Occipital lobe (tissue), 3 donors: ENCODE results near the gene PRRT2. TPM values are rescaled to one million over a fixed set of nuclear protein-coding genes. Genes with fewer than 3 reads are reported as not detected.

Experiments
- DNase-seq: peaks from one replicate; lab custom pipeline; 2025; lab: John Stamatoyannopoulos, UW
- small RNA-seq: library from RNA; depleted of rRNA; stranded (forward); fragments of <200 nt; gene quantifications from one replicate; pipeline ENCODE3, GENCODE V24; 2014
- total RNA-seq: library from RNA; depleted of rRNA; stranded (reverse); fragments of >200 nt; gene quantifications from one replicate; pipeline ENCODE4 v1.2.3, GENCODE V29; 2014

Gene PRRT2
- total RNA-seq, 1 donor from 2014 or later: 20.6 TPM

- no peak for DNase-seq
Observed at GRCh38 chr16:29860218-29860617, 48.2 kb downstream of the PRRT2 start.

- no peak for DNase-seq
Observed at GRCh38 chr16:29862383-29862883, 50.4 kb downstream of the PRRT2 start.

- peak; percentile 92 for DNase-seq
Observed at GRCh38 chr16:29862884-29863668, 51.1 kb downstream of the PRRT2 start, which contains the start of gene CDIPT. Gene CDIPT (minus strand): TSS chr16:29863226. CDS start chr16:29862857, 369 bp downstream.

DNA sequence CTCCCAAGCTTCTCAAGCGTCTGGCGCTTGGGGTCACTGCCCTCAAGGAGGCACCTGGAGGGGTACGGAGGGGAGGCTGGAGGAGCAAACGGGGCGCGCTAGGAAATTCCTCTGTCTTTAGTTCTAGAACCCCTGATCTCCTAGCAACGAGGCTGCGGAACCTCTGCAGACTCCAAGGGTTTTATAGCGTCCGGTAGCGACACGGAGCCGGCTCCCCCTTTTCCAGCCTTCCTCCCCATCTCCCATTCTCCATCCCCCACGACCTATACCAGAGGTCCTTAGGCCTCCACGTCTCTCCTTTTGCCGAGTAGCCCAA, 51.6 kb downstream of the PRRT2 start:
- no peak for DNase-seq

DNA sequence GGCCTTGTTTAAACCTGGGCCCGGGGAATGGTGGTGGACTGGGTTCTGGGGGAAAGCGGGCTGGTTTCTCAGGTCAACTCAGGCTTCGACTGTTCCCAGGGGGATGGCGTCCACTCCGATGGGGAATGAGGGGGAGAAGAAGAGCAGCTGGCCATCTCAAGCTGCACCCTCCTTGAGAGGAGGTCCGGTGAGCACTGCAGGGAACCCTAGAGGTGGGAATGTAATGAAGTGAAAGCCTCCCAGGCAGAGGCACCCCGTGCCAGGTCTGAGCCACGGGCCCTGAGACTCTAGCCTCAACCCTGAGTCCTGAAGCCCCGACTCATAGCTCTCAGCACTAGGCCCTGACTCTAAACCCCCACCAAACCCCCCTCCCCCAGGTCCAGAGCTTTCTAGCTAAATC, 52.2 kb downstream of the PRRT2 start:
- DNase-seq: no peak

Small RNA genes within 50 kb of the gene (small RNA-seq; reads per million reads assigned to genes)
- not detected for gene AC009133.6
- not detected for gene AC120114.4

Other genes starting within 250 kb of the PRRT2 start
- 0.16 TPM for gene SPN, start 148.9 kb upstream of the PRRT2 start, total RNA-seq
- 4.4 TPM for gene QPRT, start 133.0 kb upstream of the PRRT2 start, total RNA-seq
- gene C16orf54, start 66.2 kb upstream of the PRRT2 start, total RNA-seq: 0.31 TPM
- gene ZG16, start 33.9 kb upstream of the PRRT2 start, total RNA-seq: not detected
- 35.7 TPM for gene KIF22, start 21.4 kb upstream of the PRRT2 start, total RNA-seq
- 271 TPM for gene MAZ, start 5.7 kb upstream of the PRRT2 start, total RNA-seq
- gene PAGR1, start 4.0 kb downstream of the PRRT2 start, total RNA-seq: 10.8 TPM
- gene MVP, start 8.3 kb downstream of the PRRT2 start, total RNA-seq: 6.1 TPM
- 47.1 TPM for gene CDIPT, start 51.0 kb downstream of the PRRT2 start, total RNA-seq
- 32.1 TPM for gene SEZ6L2, start 87.4 kb downstream of the PRRT2 start, total RNA-seq
- gene ASPHD1, start 88.3 kb downstream of the PRRT2 start, total RNA-seq: 17.2 TPM
- gene KCTD13, start 114.0 kb downstream of the PRRT2 start, total RNA-seq: 15.6 TPM
- gene TMEM219, start 149.9 kb downstream of the PRRT2 start, total RNA-seq: 22.5 TPM
- 49.8 TPM for gene TAOK2, start 161.7 kb downstream of the PRRT2 start, total RNA-seq
- gene HIRIP3, start 183.4 kb downstream of the PRRT2 start, total RNA-seq: 13.1 TPM
- gene INO80E, start 184.0 kb downstream of the PRRT2 start, total RNA-seq: 27.8 TPM
- 10.5 TPM for gene DOC2A, start 198.8 kb downstream of the PRRT2 start, total RNA-seq
- not detected for gene C16orf92, start 211.0 kb downstream of the PRRT2 start, total RNA-seq
- gene TLCD3B, start 219.1 kb downstream of the PRRT2 start, total RNA-seq: 12.5 TPM